OCI-LY3 (cell line): ENCODE measurements around the gene GPR162.

Source experiments
- H2AFZ ChIP-seq: fragments of 200-600, 300-600 bp; shearing (Covaris generic); 2 replicates; pipeline ENCODE4 v1.6.0; 2014; ENCODE audit warnings: antibody characterized with exemption, low read depth, low read length
- H3K27ac ChIP-seq: fragments of 200-600, 300-600 bp; sonication (generic); 2 replicates; pipeline ENCODE4 v1.5.1; 2014; ENCODE audit warnings: mild to moderate bottlenecking, low read length, moderate library complexity, mixed read lengths
- H3K27me3 ChIP-seq: fragments of 200-600, 300-600 bp; sonication (generic); 2 replicates; pipeline ENCODE4 v1.6.1; 2014; ENCODE audit warnings: low read depth, low read length, mixed read lengths
- H3K36me3 ChIP-seq: fragments of 200-600, 300-600 bp; sonication (generic); replicated peaks from 2 replicates; pipeline ENCODE3; 2014; ENCODE audit warnings: low read depth, low read length, mixed read lengths
- H3K4me1 ChIP-seq: fragments of 300-600, 200-600 bp; sonication (generic); 2 replicates; pipeline ENCODE4 v1.6.1; 2014; ENCODE audit warnings: low read length, mixed read lengths
- H3K4me2 ChIP-seq: fragments of 200-600, 300-600 bp; sonication (generic); 2 replicates; pipeline ENCODE4 v1.6.1; 2014; ENCODE audit warnings: low read length, mixed read lengths
- H3K4me3 ChIP-seq: fragments of 300-600, 200-600 bp; sonication (generic); 2 replicates; pipeline ENCODE4 v1.5.1; 2014; ENCODE audit warnings: antibody characterized with exemption, mild to moderate bottlenecking, low read length, moderate library complexity
- H3K79me2 ChIP-seq: fragments of 300-600, 200-600 bp; shearing (Covaris generic); 2 replicates; pipeline ENCODE4 v1.6.1; 2014; ENCODE audit warnings: mild to moderate bottlenecking, low read length, mixed read lengths
- H3K9ac ChIP-seq: fragments of 300-600, 200-600 bp; shearing (Covaris generic); 2 replicates; pipeline ENCODE4 v1.6.0; 2014; ENCODE audit warnings: mild to moderate bottlenecking, low read length, moderate library complexity
- H3K9me3 ChIP-seq: fragments of 200-600, 300-600 bp; shearing (Covaris generic); 2 replicates; pipeline ENCODE4 v1.6.1; 2014; ENCODE audit warnings: low read length, mixed read lengths; ENCODE audit not compliant: insufficient read depth
- H4K20me1 ChIP-seq: fragments of 200-600, 300-600 bp; sonication (generic); 2 replicates; pipeline ENCODE4 v1.6.1; 2016; ENCODE audit warnings: low read length, mixed read lengths; ENCODE audit not compliant: insufficient read depth
- CTCF ChIP-seq: fragments of 200-600, 300-600 bp; sonication (generic); IDR thresholded peaks from 2 replicates; pipeline ENCODE4 v1.5.1; 2014; ENCODE audit warnings: antibody characterized with exemption, low read length, low read depth
- EZH2phosphoT487 ChIP-seq: fragments of 200-600 bp; shearing (Covaris generic); IDR thresholded peaks from 2 replicates; pipeline ENCODE4 v1.6.1; 2018; ENCODE audit warnings: antibody characterized with exemption, mixed run types, low read depth

Gene GPR162

DNA sequence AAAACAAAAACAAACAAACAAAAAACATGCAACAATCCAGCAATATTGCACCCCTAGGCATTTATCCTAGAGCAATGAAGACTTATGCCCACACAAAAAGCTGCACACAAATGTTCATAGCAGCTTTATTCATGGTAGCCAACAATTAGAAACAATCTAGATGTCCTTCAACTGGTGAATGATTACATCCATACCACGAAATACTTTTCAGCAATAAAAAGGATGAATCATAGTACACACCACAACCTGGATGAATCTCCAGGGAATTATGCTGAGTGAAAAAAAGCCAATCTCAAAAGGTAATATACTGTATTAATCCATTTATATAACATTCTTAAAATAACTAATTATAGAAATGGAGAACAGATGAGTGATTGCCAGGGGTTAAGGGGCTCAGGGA lies 14.5 kb upstream of the GPR162 start:
- no peak overlapping the region for H3K9ac ChIP-seq
- H3K9me3 ChIP-seq, result no peaks in the 10 kb centered on the region
- H3K27me3 ChIP-seq, result no peaks in the 10 kb centered on the region
- H2AFZ ChIP-seq, result no peak overlapping the region
- H3K36me3 ChIP-seq, result no peaks in the 10 kb centered on the region
- H3K4me1 ChIP-seq, result peaks cover 14% of the 10 kb centered on the region
- H3K4me3 ChIP-seq, result no peak overlapping the region
- no peak for TF ChIP-seq CTCF
- no peak for TF ChIP-seq EZH2phosphoT487
- H3K79me2 ChIP-seq, result no peaks in the 10 kb centered on the region
- no peaks in the 10 kb centered on the region for H4K20me1 ChIP-seq
- no peak overlapping the region for H3K4me2 ChIP-seq
- no peak overlapping the region for H3K27ac ChIP-seq

GRCh38 chr12:6809056-6809455 lies 12.6 kb upstream of the GPR162 start:
- Histone ChIP-seq H4K20me1 (no peaks in the 10 kb centered on the region), H3K27me3 (peaks cover 10% of the 10 kb centered on the region), H3K4me2 (no peak overlapping the region), H3K79me2 (no peaks in the 10 kb centered on the region), H3K27ac (no peak overlapping the region), H3K36me3 (no peaks in the 10 kb centered on the region), H3K9me3 (no peaks in the 10 kb centered on the region), H3K4me3 (no peak overlapping the region), H3K9ac (no peak overlapping the region), H3K4me1 (peaks cover 26% of the 10 kb centered on the region), H2AFZ (no peak overlapping the region)
- no peak for TF ChIP-seq EZH2phosphoT487

GRCh38 chr12:6810758-6811157 lies 10.9 kb upstream of the GPR162 start:
- TF ChIP-seq EZH2phosphoT487, result no peak
- TF ChIP-seq CTCF, result no peak
- H3K4me1 ChIP-seq, result peaks cover 26% of the 10 kb centered on the region

DNA sequence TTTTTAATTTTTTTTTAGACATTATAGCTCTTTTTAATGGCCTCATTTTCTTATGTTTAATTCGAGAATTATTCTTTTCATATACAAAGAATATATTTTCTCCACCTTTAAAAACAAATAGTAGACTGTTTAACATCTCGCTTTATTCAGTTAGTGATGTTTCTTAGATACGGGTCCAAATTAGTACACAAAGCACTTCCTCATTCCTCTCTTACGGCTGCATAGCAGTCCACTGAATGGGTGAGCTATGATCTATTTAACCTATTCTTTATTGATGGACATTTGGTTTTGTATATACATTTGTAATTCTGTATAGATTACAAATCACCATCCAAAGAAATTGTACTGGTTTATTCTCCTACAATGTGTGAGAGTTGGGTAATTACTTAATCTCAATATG lies 8.3 kb upstream of the GPR162 start:
- Histone ChIP-seq H3K4me1 (peaks cover 32% of the 10 kb centered on the region), H3K4me3 (no peak overlapping the region), H2AFZ (no peak overlapping the region), H3K79me2 (no peaks in the 10 kb centered on the region), H3K36me3 (no peaks in the 10 kb centered on the region), H3K27me3 (peaks cover 14% of the 10 kb centered on the region), H3K9ac (no peak overlapping the region), H3K4me2 (peak overlapping the region; percentile 79; the same call in 1 of the 2 replicates), H3K9me3 (no peaks in the 10 kb centered on the region), H3K27ac (no peak overlapping the region), H4K20me1 (no peaks in the 10 kb centered on the region)
- TF ChIP-seq CTCF, result no peak
- TF ChIP-seq EZH2phosphoT487, result no peak

More at GRCh38 chr12:6810758-6811157, 10.9 kb upstream of the GPR162 start:
- H3K27me3 ChIP-seq, result peaks cover 14% of the 10 kb centered on the region
- peak overlapping the region; percentile 50 for H3K4me2 ChIP-seq
- H3K4me3 ChIP-seq, result peak overlapping the region; percentile 14; the same call in 1 of the 2 replicates
- H3K36me3 ChIP-seq, result no peaks in the 10 kb centered on the region
- H4K20me1 ChIP-seq, result no peaks in the 10 kb centered on the region
- H2AFZ ChIP-seq, result peak overlapping the region; percentile 97
- no peaks in the 10 kb centered on the region for H3K9me3 ChIP-seq
- H3K27ac ChIP-seq, result peak overlapping the region; percentile 36
- H3K79me2 ChIP-seq, result no peaks in the 10 kb centered on the region
- H3K9ac ChIP-seq, result peak overlapping the region; percentile 29; the same call in 1 of the 2 replicates
